Measurements from ENCODE around the gene PCDHGA7.
A peak's percentile ranks its signal among the peaks of the same experiment; 100 is the strongest.
"Not testable (repeated sequence)": the region's sequence is repeated elsewhere in the genome, so short reads cannot be mapped to it uniquely, and the experiment has no call there.

Gene PCDHGA7

GRCh38 chr5:141366016-141366896 is 16.3 kb upstream of the PCDHGA7 start:
- DNase-seq, result no peak

GRCh38 chr5:141369994-141370848 is 12.3 kb upstream of the PCDHGA7 start, which contains the start of gene PCDHGB3:
Gene PCDHGB3 (plus strand): TSS chr5:141370242. CDS start chr5:141370395, 153 bp downstream.
- DNase-seq, result peak in 2 of 56 donors; percentile 2 to 3

- DNase-seq, result no peak
Measured at GRCh38 chr5:141371572-141372475, 10.7 kb upstream of the PCDHGA7 start.

GRCh38 chr5:141373673-141374317 is 8.7 kb upstream of the PCDHGA7 start, which contains the start of gene PCDHGA6:
Gene PCDHGA6 (plus strand): TSS chr5:141373891. CDS start chr5:141374084, 193 bp downstream.
- no peak for DNase-seq

GRCh38 chr5:141374627-141375026 is 7.9 kb upstream of the PCDHGA7 start:
- DNase-seq, result no peak

GRCh38 chr5:141375444-141376155 is 6.9 kb upstream of the PCDHGA7 start:
- not testable (repeated sequence) for DNase-seq

- DNase-seq, result no peak
Measured at GRCh38 chr5:141383345-141383744, 803 bp downstream of the PCDHGA7 start.

GRCh38 chr5:141384471-141385267 is 2.1 kb downstream of the PCDHGA7 start:
- DNase-seq, result no peak

- not testable (repeated sequence) for DNase-seq
Measured at GRCh38 chr5:141387557-141388311, 5.2 kb downstream of the PCDHGA7 start, which contains the start of gene PCDHGB4. Gene PCDHGB4 (plus strand): TSS chr5:141387698. CDS start chr5:141387885, 187 bp downstream.

- no peak for DNase-seq
Measured at GRCh38 chr5:141388661-141389060, 6.1 kb downstream of the PCDHGA7 start.

GRCh38 chr5:141389153-141390042 is 6.9 kb downstream of the PCDHGA7 start:
- peak in 1 of 56 donors; percentile 12 for DNase-seq

- DNase-seq, result no peak
Measured at GRCh38 chr5:141392429-141393198, 10.1 kb downstream of the PCDHGA7 start, which contains the start of gene PCDHGA8. Gene PCDHGA8 (plus strand): TSS chr5:141392633. CDS start chr5:141392814, 181 bp downstream.

GRCh38 chr5:141393267-141393666 is 10.7 kb downstream of the PCDHGA7 start:
- DNase-seq, result no peak

GRCh38 chr5:141394401-141395187 is 12.1 kb downstream of the PCDHGA7 start:
- DNase-seq, result not testable (repeated sequence)
